ENCODE results near the gene TXLNA.

TXLNA gene

GRCh38 chr1:32208469-32208868 lies 29.0 kb downstream of the TXLNA start:
- Histone ChIP-seq H3K4me1 (ENCODE audit: control insufficient read depth in 2 of 2, insufficient read depth in 2 of 2, low read length in 2 of 2) (peaks cover 23 to 26% of the 10 kb centered on the region in 2 donors), H3K4me3 (ENCODE audit: low read length in 2 of 2) (no peak overlapping the region), H3K9me3 (ENCODE audit: control insufficient read depth in 2 of 2, low read length in 2 of 2) (no peaks in the 10 kb centered on the region), H3K27ac (ENCODE audit: low read depth in 2 of 2, low read length in 2 of 2) (peak overlapping the region; percentile 62 to 85), H3K36me3 (ENCODE audit: control insufficient read depth in 2 of 2, insufficient read depth in 2 of 2, low read length in 2 of 2) (peaks cover 0 to 3% of the 10 kb centered on the region in 2 donors), H3K27me3 (ENCODE audit: control insufficient read depth in 2 of 2, insufficient read depth in 2 of 2, low read length in 2 of 2) (no peaks in the 10 kb centered on the region), H3K9ac (ENCODE audit: low read depth in 1 of 2, low read length in 2 of 2) (peak overlapping the region; percentile 24 to 34)

- Histone ChIP-seq H3K4me1 (ENCODE audit: control insufficient read depth in 2 of 2, insufficient read depth in 2 of 2, low read length in 2 of 2) (peaks cover 23 to 26% of the 10 kb centered on the region in 2 donors), H3K36me3 (ENCODE audit: control insufficient read depth in 2 of 2, insufficient read depth in 2 of 2, low read length in 2 of 2) (peaks cover 0 to 3% of the 10 kb centered on the region in 2 donors), H3K4me3 (ENCODE audit: low read length in 2 of 2) (no peak within 1 kb of the TSS), H3K27me3 (ENCODE audit: control insufficient read depth in 2 of 2, insufficient read depth in 2 of 2, low read length in 2 of 2) (no peaks in the 10 kb centered on the region), H3K9me3 (ENCODE audit: control insufficient read depth in 2 of 2, low read length in 2 of 2) (no peaks in the 10 kb centered on the region), H3K27ac (ENCODE audit: low read depth in 2 of 2, low read length in 2 of 2) (peak within 1 kb of the TSS; percentile 62 to 85), H3K9ac (ENCODE audit: low read depth in 1 of 2, low read length in 2 of 2) (peak within 1 kb of the TSS; percentile 24 to 34)
Observed at GRCh38 chr1:32208891-32209328, 29.4 kb downstream of the TXLNA start, which contains the start of gene DCDC2B. DCDC2B (plus strand) TSS chr1:32209089; CDS start chr1:32209094, 5 bp downstream.

GRCh38 chr1:32215629-32216480 lies 36.4 kb downstream of the TXLNA start:
- Histone ChIP-seq H3K9me3 (ENCODE audit: control insufficient read depth in 2 of 2, low read length in 2 of 2) (no peaks in the 10 kb centered on the region), H3K36me3 (ENCODE audit: control insufficient read depth in 2 of 2, insufficient read depth in 2 of 2, low read length in 2 of 2) (peaks cover 21 to 22% of the 10 kb centered on the region in 2 donors), H3K27me3 (ENCODE audit: control insufficient read depth in 2 of 2, insufficient read depth in 2 of 2, low read length in 2 of 2) (no peaks in the 10 kb centered on the region), H3K9ac (ENCODE audit: low read depth in 1 of 2, low read length in 2 of 2) (peak overlapping the region; percentile 49 to 72), H3K4me3 (ENCODE audit: low read length in 2 of 2) (peak overlapping the region; percentile 13 to 14), H3K4me1 (ENCODE audit: control insufficient read depth in 2 of 2, insufficient read depth in 2 of 2, low read length in 2 of 2) (peaks cover 22 to 35% of the 10 kb centered on the region in 2 donors), H3K27ac (ENCODE audit: low read depth in 2 of 2, low read length in 2 of 2) (peak overlapping the region; percentile 93 to 95)

GRCh38 chr1:32216566-32216965 lies 37.1 kb downstream of the TXLNA start:
- H3K9me3 ChIP-seq (ENCODE audit: control insufficient read depth in 2 of 2, low read length in 2 of 2), result no peaks in the 10 kb centered on the region
- peaks cover 27 to 42% of the 10 kb centered on the region in 2 donors for H3K4me1 ChIP-seq (ENCODE audit: control insufficient read depth in 2 of 2, insufficient read depth in 2 of 2, low read length in 2 of 2)
- no peaks in the 10 kb centered on the region for H3K27me3 ChIP-seq (ENCODE audit: control insufficient read depth in 2 of 2, insufficient read depth in 2 of 2, low read length in 2 of 2)
- peak overlapping the region in 1 of 2 donors; percentile 2 for H3K4me3 ChIP-seq (ENCODE audit: low read length in 2 of 2)
- H3K36me3 ChIP-seq (ENCODE audit: control insufficient read depth in 2 of 2, insufficient read depth in 2 of 2, low read length in 2 of 2), result peaks cover 21 to 22% of the 10 kb centered on the region in 2 donors
- H3K27ac ChIP-seq (ENCODE audit: low read depth in 2 of 2, low read length in 2 of 2), result peak overlapping the region; percentile 93 to 95
- peak overlapping the region in 1 of 2 donors; percentile 72 for H3K9ac ChIP-seq (ENCODE audit: low read depth in 1 of 2, low read length in 2 of 2)

- no peak overlapping the region for H3K9ac ChIP-seq (ENCODE audit: low read depth in 1 of 2, low read length in 2 of 2)
- H3K9me3 ChIP-seq (ENCODE audit: control insufficient read depth in 2 of 2, low read length in 2 of 2), result no peaks in the 10 kb centered on the region
- peaks cover 40 to 50% of the 10 kb centered on the region in 2 donors for H3K4me1 ChIP-seq (ENCODE audit: control insufficient read depth in 2 of 2, insufficient read depth in 2 of 2, low read length in 2 of 2)
- no peak overlapping the region for H3K27ac ChIP-seq (ENCODE audit: low read depth in 2 of 2, low read length in 2 of 2)
- H3K4me3 ChIP-seq (ENCODE audit: low read length in 2 of 2), result no peak overlapping the region
- peaks cover 21 to 26% of the 10 kb centered on the region in 2 donors for H3K36me3 ChIP-seq (ENCODE audit: control insufficient read depth in 2 of 2, insufficient read depth in 2 of 2, low read length in 2 of 2)
- H3K27me3 ChIP-seq (ENCODE audit: control insufficient read depth in 2 of 2, insufficient read depth in 2 of 2, low read length in 2 of 2), result no peaks in the 10 kb centered on the region
Observed at GRCh38 chr1:32219022-32219421, 39.5 kb downstream of the TXLNA start.

- Histone ChIP-seq H3K27ac (ENCODE audit: low read depth in 2 of 2, low read length in 2 of 2) (peak overlapping the region in 1 of 2 donors; percentile 85), H3K4me1 (ENCODE audit: control insufficient read depth in 2 of 2, insufficient read depth in 2 of 2, low read length in 2 of 2) (peaks cover 29 to 36% of the 10 kb centered on the region in 2 donors), H3K9me3 (ENCODE audit: control insufficient read depth in 2 of 2, low read length in 2 of 2) (no peaks in the 10 kb centered on the region), H3K27me3 (ENCODE audit: control insufficient read depth in 2 of 2, insufficient read depth in 2 of 2, low read length in 2 of 2) (no peaks in the 10 kb centered on the region), H3K4me3 (ENCODE audit: low read length in 2 of 2) (peak overlapping the region; percentile 95 to 96), H3K9ac (ENCODE audit: low read depth in 1 of 2, low read length in 2 of 2) (peak overlapping the region; percentile 74 to 98), H3K36me3 (ENCODE audit: control insufficient read depth in 2 of 2, insufficient read depth in 2 of 2, low read length in 2 of 2) (peaks cover 23 to 28% of the 10 kb centered on the region in 2 donors)
Observed at GRCh38 chr1:32220746-32221580, 41.5 kb downstream of the TXLNA start.

GRCh38 chr1:32221581-32221979 lies 42.1 kb downstream of the TXLNA start:
- H3K27me3 ChIP-seq (ENCODE audit: control insufficient read depth in 2 of 2, insufficient read depth in 2 of 2, low read length in 2 of 2), result no peaks in the 10 kb centered on the region
- H3K36me3 ChIP-seq (ENCODE audit: control insufficient read depth in 2 of 2, insufficient read depth in 2 of 2, low read length in 2 of 2), result peaks cover 24 to 30% of the 10 kb centered on the region in 2 donors
- peak overlapping the region; percentile 74 to 98 for H3K9ac ChIP-seq (ENCODE audit: low read depth in 1 of 2, low read length in 2 of 2)
- no peaks in the 10 kb centered on the region for H3K9me3 ChIP-seq (ENCODE audit: control insufficient read depth in 2 of 2, low read length in 2 of 2)
- H3K27ac ChIP-seq (ENCODE audit: low read depth in 2 of 2, low read length in 2 of 2), result peak overlapping the region in 1 of 2 donors; percentile 85
- H3K4me1 ChIP-seq (ENCODE audit: control insufficient read depth in 2 of 2, insufficient read depth in 2 of 2, low read length in 2 of 2), result peaks cover 23 to 30% of the 10 kb centered on the region in 2 donors
- peak overlapping the region; percentile 95 to 96 for H3K4me3 ChIP-seq (ENCODE audit: low read length in 2 of 2)

GRCh38 chr1:32221980-32222755 lies 42.7 kb downstream of the TXLNA start, which contains the start of the genes EIF3I and TMEM234:
EIF3I (plus strand) TSS chr1:32222407; CDS start chr1:32222442, 35 bp downstream.
TMEM234 (minus strand) TSS chr1:32222353; CDS start chr1:32222322, 31 bp downstream.
- H3K36me3 ChIP-seq (ENCODE audit: control insufficient read depth in 2 of 2, insufficient read depth in 2 of 2, low read length in 2 of 2), result peaks cover 18 to 25% of the 10 kb centered on the region in 2 donors
- peaks cover 18 to 24% of the 10 kb centered on the region in 2 donors for H3K4me1 ChIP-seq (ENCODE audit: control insufficient read depth in 2 of 2, insufficient read depth in 2 of 2, low read length in 2 of 2)

GRCh38 chr1:32223683-32224082 lies 44.2 kb downstream of the TXLNA start:
- Histone ChIP-seq H3K9ac (ENCODE audit: low read depth in 1 of 2, low read length in 2 of 2) (peak overlapping the region in 1 of 2 donors; percentile 54), H3K27ac (ENCODE audit: low read depth in 2 of 2, low read length in 2 of 2) (no peak overlapping the region), H3K4me1 (ENCODE audit: control insufficient read depth in 2 of 2, insufficient read depth in 2 of 2, low read length in 2 of 2) (peaks cover 18% of the 10 kb centered on the region in 2 donors), H3K27me3 (ENCODE audit: control insufficient read depth in 2 of 2, insufficient read depth in 2 of 2, low read length in 2 of 2) (no peaks in the 10 kb centered on the region), H3K36me3 (ENCODE audit: control insufficient read depth in 2 of 2, insufficient read depth in 2 of 2, low read length in 2 of 2) (peaks cover 29 to 36% of the 10 kb centered on the region in 2 donors), H3K4me3 (ENCODE audit: low read length in 2 of 2) (peak overlapping the region in 1 of 2 donors; percentile 26), H3K9me3 (ENCODE audit: control insufficient read depth in 2 of 2, low read length in 2 of 2) (no peaks in the 10 kb centered on the region)

More at GRCh38 chr1:32221980-32222755, 42.7 kb downstream of the TXLNA start, which contains the start of the genes EIF3I and TMEM234:
- peak within 1 kb of the TSS; percentile 97 to 98 for H3K9ac ChIP-seq (ENCODE audit: low read depth in 1 of 2, low read length in 2 of 2)
- H3K4me3 ChIP-seq (ENCODE audit: low read length in 2 of 2), result peak within 1 kb of the TSS; percentile 95 to 96
- no peaks in the 10 kb centered on the region for H3K27me3 ChIP-seq (ENCODE audit: control insufficient read depth in 2 of 2, insufficient read depth in 2 of 2, low read length in 2 of 2)
- H3K9me3 ChIP-seq (ENCODE audit: control insufficient read depth in 2 of 2, low read length in 2 of 2), result no peaks in the 10 kb centered on the region
- peak within 1 kb of the TSS; percentile 84 to 85 for H3K27ac ChIP-seq (ENCODE audit: low read depth in 2 of 2, low read length in 2 of 2)
